Mesendoderm (in vitro differentiated cells): ENCODE results near the gene TRUB2.

ENCODE experiments used
- DNase-seq: peaks from one replicate; pipeline ENCODE4 v3.0.0; 2013
- H2AK5ac ChIP-seq: 2 replicates; pipeline ENCODE4 v1.6.1; 2013; ENCODE audit warnings: low read length, inconsistent platforms
- H2BK120ac ChIP-seq: 2 replicates; pipeline ENCODE4 v1.6.1; 2013; ENCODE audit warnings: low read depth, mild to moderate bottlenecking, low read length, moderate library complexity, mixed read lengths
- H2BK15ac ChIP-seq: replicated peaks from 2 replicates; pipeline ENCODE4 v1.6.1; 2013; ENCODE audit warnings: low read depth, mild to moderate bottlenecking, moderate library complexity
- H2BK5ac ChIP-seq: 2 replicates; pipeline ENCODE4 v1.6.1; 2013; ENCODE audit warnings: low read length, inconsistent platforms
- H3K18ac ChIP-seq: 2 replicates; pipeline ENCODE4 v1.6.1; 2013; ENCODE audit warnings: mild to moderate bottlenecking, low read length, mixed read lengths
- H3K23ac ChIP-seq: one replicate; pipeline ENCODE4 v1.6.1; 2013; ENCODE audit warnings: low read length
- H3K27ac ChIP-seq: 2 replicates; pipeline ENCODE4 v1.5.1; 2013; ENCODE audit warnings: low read depth, mild to moderate bottlenecking, inconsistent platforms, low read length, moderate library complexity
- H3K27me3 ChIP-seq: 2 replicates; pipeline ENCODE4 v1.6.1; 2013; ENCODE audit warnings: low read length, control low read depth, mild to moderate bottlenecking, inconsistent platforms; ENCODE audit not compliant: insufficient read depth, poor library complexity
- H3K36me3 ChIP-seq: 2 replicates; pipeline ENCODE4 v1.6.1; 2013; ENCODE audit warnings: low read length, inconsistent platforms; ENCODE audit not compliant: control insufficient read depth, insufficient read depth
- H3K4ac ChIP-seq: one replicate; pipeline ENCODE4 v1.6.1; 2013; ENCODE audit warnings: low read depth, mild to moderate bottlenecking, low read length, moderate library complexity
- H3K4me1 ChIP-seq: 2 replicates; pipeline ENCODE4 v1.6.1; 2013; ENCODE audit warnings: low read depth, low read length, inconsistent platforms; ENCODE audit not compliant: control insufficient read depth
- H3K4me2 ChIP-seq: 2 replicates; pipeline ENCODE4 v1.6.1; 2013; ENCODE audit warnings: low read length
- H3K4me3 ChIP-seq: 2 replicates; pipeline ENCODE4 v1.5.1; 2013; ENCODE audit warnings: mild to moderate bottlenecking, low read length
- H3K56ac ChIP-seq: one replicate; pipeline ENCODE4 v1.6.1; 2013; ENCODE audit warnings: low read length
- H3K79me1 ChIP-seq: 2 replicates; pipeline ENCODE4 v1.6.1; 2013; ENCODE audit warnings: low read length, inconsistent platforms
- H3K79me2 ChIP-seq: 2 replicates; pipeline ENCODE4 v1.6.1; 2013; ENCODE audit warnings: mild to moderate bottlenecking, low read length; ENCODE audit not compliant: control insufficient read depth, insufficient read depth
- H3K9ac ChIP-seq: 2 replicates; pipeline ENCODE4 v1.6.1; 2013; ENCODE audit warnings: low read length, inconsistent platforms
- H4K5ac ChIP-seq: one replicate; pipeline ENCODE4 v1.6.1; 2013; ENCODE audit warnings: low read length
- H4K8ac ChIP-seq: one replicate; pipeline ENCODE4 v1.6.1; 2013; ENCODE audit warnings: low read depth, mild to moderate bottlenecking, control low read depth, low read length, moderate library complexity
- WGBS: extraction: QIAGEN DNeasy Blood & Tissue Kit; methylation state at CpG from one replicate; pipeline ENCODE4 v1.1.7; 2013; ENCODE audit warnings: low lambda C conversion rate, missing lambda C conversion rate; ENCODE audit not compliant: insufficient coverage; ENCODE audit errors: extremely low coverage; 5-methylcytosine and 5-hydroxymethylcytosine counted together

The TRUB2 gene

GRCh38 chr9:128298535-128299482 lies 23.4 kb downstream of the TRUB2 start:
- no peak overlapping the region for H3K4me3 ChIP-seq
- WGBS = no CpG with 5 or more reads among the region's 20 CpGs
- H3K27ac ChIP-seq = no peak overlapping the region

GRCh38 chr9:128297221-128297773 lies 24.9 kb downstream of the TRUB2 start:
- Histone ChIP-seq H4K5ac (no peak overlapping the region), H3K4me3 (no peak overlapping the region), H3K79me2 (no peaks in the 10 kb centered on the region), H3K23ac (peak overlapping the region; percentile 9), H3K4me1 (no peaks in the 10 kb centered on the region), H3K4ac (no peak overlapping the region), H3K27ac (no peak overlapping the region), H2BK15ac (no peak overlapping the region), H3K18ac (no peak overlapping the region), H3K9ac (no peak overlapping the region), H3K4me2 (no peak overlapping the region), H3K27me3 (no peaks in the 10 kb centered on the region), H4K8ac (no peak overlapping the region), H2AK5ac (no peak overlapping the region), H2BK120ac (no peak overlapping the region), H2BK5ac (no peak overlapping the region), H3K36me3 (no peaks in the 10 kb centered on the region), H3K56ac (no peak overlapping the region), H3K79me1 (no peaks in the 10 kb centered on the region)
- no peak for DNase-seq
- WGBS = no CpG with 5 or more reads among the region's 2 CpGs

More at GRCh38 chr9:128298535-128299482, 23.4 kb downstream of the TRUB2 start:
- H3K79me2 ChIP-seq = no peaks in the 10 kb centered on the region
- no peak overlapping the region for H2BK120ac ChIP-seq
- no peaks in the 10 kb centered on the region for H3K36me3 ChIP-seq
- H3K4ac ChIP-seq = no peak overlapping the region
- H3K27me3 ChIP-seq = no peaks in the 10 kb centered on the region
- H3K9ac ChIP-seq = no peak overlapping the region
- no peak overlapping the region for H2BK15ac ChIP-seq
- H4K5ac ChIP-seq = no peak overlapping the region
- H3K4me1 ChIP-seq = no peaks in the 10 kb centered on the region
- H3K23ac ChIP-seq = no peak overlapping the region
- DNase-seq = no peak
- H3K56ac ChIP-seq = no peak overlapping the region
- no peak overlapping the region for H4K8ac ChIP-seq
- H3K4me2 ChIP-seq = no peak overlapping the region
- no peak overlapping the region for H2BK5ac ChIP-seq
- H2AK5ac ChIP-seq = no peak overlapping the region
- no peaks in the 10 kb centered on the region for H3K79me1 ChIP-seq
- H3K18ac ChIP-seq = no peak overlapping the region

- no peak overlapping the region for H2BK5ac ChIP-seq
- H4K8ac ChIP-seq = no peak overlapping the region
- H2BK120ac ChIP-seq = no peak overlapping the region
- H3K27ac ChIP-seq = no peak overlapping the region
- no peak overlapping the region for H3K23ac ChIP-seq
- no peak overlapping the region for H3K18ac ChIP-seq
- no peak for DNase-seq
- no peak overlapping the region for H3K9ac ChIP-seq
- no peak overlapping the region for H3K4ac ChIP-seq
- no peaks in the 10 kb centered on the region for H3K27me3 ChIP-seq
- H3K36me3 ChIP-seq = no peaks in the 10 kb centered on the region
- no peak overlapping the region for H3K4me2 ChIP-seq
- no peak overlapping the region for H3K4me3 ChIP-seq
- WGBS = no CpG with 5 or more reads among the region's 16 CpGs
- no peak overlapping the region for H3K56ac ChIP-seq
- no peak overlapping the region for H2AK5ac ChIP-seq
- H3K79me2 ChIP-seq = no peaks in the 10 kb centered on the region
- no peaks in the 10 kb centered on the region for H3K79me1 ChIP-seq
- H2BK15ac ChIP-seq = no peak overlapping the region
- no peak overlapping the region for H4K5ac ChIP-seq
- H3K4me1 ChIP-seq = no peaks in the 10 kb centered on the region
Measured at GRCh38 chr9:128296340-128297220, 25.7 kb downstream of the TRUB2 start.

- no peak for DNase-seq
- Histone ChIP-seq H4K5ac (no peak overlapping the region), H4K8ac (no peak overlapping the region), H3K56ac (no peak overlapping the region), H3K4me3 (no peak overlapping the region), H2BK120ac (no peak overlapping the region), H3K23ac (no peak overlapping the region), H3K4me2 (no peak overlapping the region), H3K18ac (no peak overlapping the region), H3K36me3 (no peaks in the 10 kb centered on the region), H3K9ac (no peak overlapping the region), H2BK5ac (no peak overlapping the region), H3K4me1 (no peaks in the 10 kb centered on the region), H3K27ac (no peak overlapping the region), H3K79me1 (no peaks in the 10 kb centered on the region), H2AK5ac (no peak overlapping the region), H3K79me2 (no peaks in the 10 kb centered on the region), H2BK15ac (no peak overlapping the region), H3K4ac (no peak overlapping the region), H3K27me3 (no peaks in the 10 kb centered on the region)
- WGBS = no CpG with 5 or more reads among the region's 4 CpGs
Measured at GRCh38 chr9:128294142-128294541, 28.1 kb downstream of the TRUB2 start.

GRCh38 chr9:128293091-128293490 lies 29.2 kb downstream of the TRUB2 start:
- H3K18ac ChIP-seq = no peak overlapping the region
- H3K4me3 ChIP-seq = no peak overlapping the region
- no peak overlapping the region for H3K56ac ChIP-seq
- no peaks in the 10 kb centered on the region for H3K79me1 ChIP-seq
- H3K9ac ChIP-seq = no peak overlapping the region
- H3K27ac ChIP-seq = no peak overlapping the region
- H4K5ac ChIP-seq = no peak overlapping the region
- no peak overlapping the region for H2BK15ac ChIP-seq
- H4K8ac ChIP-seq = no peak overlapping the region
- DNase-seq = no peak
- no peaks in the 10 kb centered on the region for H3K36me3 ChIP-seq
- H3K4me1 ChIP-seq = no peaks in the 10 kb centered on the region
- H3K4me2 ChIP-seq = no peak overlapping the region
- H2BK5ac ChIP-seq = no peak overlapping the region
- H3K27me3 ChIP-seq = no peaks in the 10 kb centered on the region
- no peak overlapping the region for H3K4ac ChIP-seq
- H3K23ac ChIP-seq = no peak overlapping the region
- WGBS = no CpG with 5 or more reads among the region's 4 CpGs
- H3K79me2 ChIP-seq = no peaks in the 10 kb centered on the region
- no peak overlapping the region for H2AK5ac ChIP-seq
- no peak overlapping the region for H2BK120ac ChIP-seq
